GM12801 (cell line): ENCODE measurements around the gene SPATA22.

Source experiments
- CTCF ChIP-seq: IDR thresholded peaks from one replicate; pipeline ENCODE4 v1.5.1; 2011; ENCODE audit warnings: control low read depth; ENCODE audit not compliant: insufficient read length; ENCODE audit errors: extremely low read depth

SPATA22 gene

GRCh38 chr17:3469529-3469928, 2.1 kb downstream of the SPATA22 start:
- TF ChIP-seq CTCF = no peak

DNA sequence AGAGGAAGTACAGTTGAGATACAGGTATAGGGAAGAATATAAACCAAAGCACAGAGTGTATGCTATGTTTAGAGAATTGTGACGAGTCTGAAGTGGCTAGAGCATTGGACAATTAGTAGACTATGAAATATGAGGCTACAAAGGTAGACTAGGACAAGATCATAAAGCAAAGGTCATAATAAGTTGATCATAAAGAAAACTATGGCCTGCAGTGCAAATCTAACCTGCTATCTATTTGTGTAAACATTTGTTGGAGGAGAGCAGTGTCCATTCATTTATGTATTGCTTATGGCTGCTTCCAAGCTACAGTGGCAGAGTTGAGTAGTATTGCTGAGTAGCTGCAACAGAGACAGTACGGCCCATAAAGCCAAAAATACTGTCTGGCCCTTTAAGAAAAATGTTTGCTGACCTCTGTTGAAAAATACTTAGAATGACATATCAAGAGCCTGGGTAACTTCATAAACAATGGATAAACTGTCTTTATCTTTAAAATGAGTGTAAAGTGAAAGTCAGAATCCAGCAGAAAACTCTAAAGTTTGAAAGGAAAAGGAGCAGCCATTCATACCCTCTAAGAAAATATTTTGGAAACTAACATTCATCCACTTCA, 23.5 kb downstream of the SPATA22 start:
- TF ChIP-seq CTCF = no peak

- no peak for TF ChIP-seq CTCF
These were observed 24.0 kb downstream of the SPATA22 start for GRCh38 chr17:3447625-3448024.

GRCh38 chr17:3440451-3440850, 31.2 kb downstream of the SPATA22 start:
- no peak for TF ChIP-seq CTCF

GRCh38 chr17:3438368-3438767, 33.3 kb downstream of the SPATA22 start:
- TF ChIP-seq CTCF = no peak

DNA sequence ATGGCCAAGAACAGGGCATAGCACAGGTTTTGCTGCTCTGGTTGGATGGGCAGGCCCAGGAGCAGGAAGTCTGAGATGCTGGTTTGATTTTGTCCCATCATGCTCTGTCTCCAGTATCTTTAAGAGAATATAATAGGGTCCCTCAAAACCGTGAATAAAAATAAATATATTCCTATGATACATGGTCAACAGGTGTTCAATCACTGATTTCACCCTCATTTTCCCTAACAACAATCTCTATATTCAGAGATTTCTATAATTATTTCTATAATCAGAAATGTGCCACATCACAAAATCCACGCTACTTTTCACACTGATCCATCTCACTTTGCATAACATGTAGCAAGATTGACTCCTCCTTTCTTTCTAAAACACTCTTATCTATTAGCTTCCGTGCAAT, 37.9 kb downstream of the SPATA22 start, which contains the start of gene OR1E2:
TSS of gene OR1E2 (minus strand) at position 101 of the 400 bp plus-strand sequence. CDS start at position 101, 0 bp downstream.
- no peak for TF ChIP-seq CTCF

GRCh38 chr17:3418222-3418621, 53.4 kb downstream of the SPATA22 start:
- no peak for TF ChIP-seq CTCF

- TF ChIP-seq CTCF = no peak
These were observed 56.0 kb downstream of the SPATA22 start for GRCh38 chr17:3415610-3416009.
